Ovary (tissue), 9 donors: ENCODE measurements around the gene ENG. TPM values are rescaled to one million over a fixed set of nuclear protein-coding genes. Genes with fewer than 3 reads are reported as not detected.

Source experiments
- DNase-seq, 5 donors: peaks; one replicate each; pipeline ENCODE4 v3.0.0-alpha.2; 2019 to 2020
- H3K27ac ChIP-seq, 2 donors: fragments of 200-600 bp; one replicate each; pipeline versions ENCODE4 v1.5.1 to v1.8.0; 2019 to 2022
- H3K27me3 ChIP-seq: fragments of 200-600 bp; one replicate; pipeline ENCODE4 v1.8.0; 2022
- H3K36me3 ChIP-seq: fragments of 200-600 bp; sonication (generic); one replicate; pipeline ENCODE4 v1.5.1; 2019
- H3K4me1 ChIP-seq: one replicate; pipeline ENCODE4 v1.8.1; 2013; ENCODE audit warnings: mild to moderate bottlenecking, moderate library complexity; ENCODE audit not compliant: insufficient read depth
- H3K4me3 ChIP-seq: fragments of 200-600 bp; sonication (generic); one replicate; pipeline ENCODE4 v1.5.1; 2017
- H3K9me3 ChIP-seq, 2 donors: fragments of 200-600 bp in 1 of 2; sonication (generic) in 1 of 2; one replicate each; pipeline versions ENCODE4 v1.5.1 to v1.8.1; 2013 to 2019; ENCODE audit warnings: mild to moderate bottlenecking in 1 of 2, moderate library complexity in 1 of 2
- CTCF ChIP-seq, 3 donors: fragments of 450-650 bp in 2 of 3; fragments of 200-600 bp in 1 of 3; IDR thresholded peaks; one replicate each; pipeline versions ENCODE4 v1.5.1 to v1.8.0; 2016 to 2022; ENCODE audit warnings: antibody characterized with exemption in 3 of 3, mild to moderate bottlenecking in 1 of 3
- EP300 ChIP-seq: sonication (generic); formaldehyde crosslinking; IDR thresholded peaks from one replicate; pipeline ENCODE4 v1.6.1; 2017; ENCODE audit warnings: antibody characterized with exemption
- POLR2A ChIP-seq: fragments of 450-650 bp; IDR thresholded peaks from one replicate; pipeline ENCODE4 v1.6.1; 2017; ENCODE audit warnings: antibody characterized with exemption, mild to moderate bottlenecking, moderate library complexity
- WGBS, 3 donors: extraction: QIAGEN DNeasy Blood & Tissue Kit in 1 of 3; methylation state at CpG; one replicate each; pipeline versions ENCODE4 v1.1.5 to v1.1.7; 2013 to 2017; 5-methylcytosine and 5-hydroxymethylcytosine counted together
- intact Hi-C, 4 donors: fragments of 100-400 bp; cut with DNase I; formaldehyde crosslinking; loops; one replicate each; pipeline versions ENCODE4 v1.11.0 to v1.15.1; 2022 to 2023
- polyA plus RNA-seq, 2 donors: library from polyadenylated mRNA; stranded (reverse); fragments of 200-250 nt in 1 of 2; fragments of 350-450 nt in 1 of 2; fragmentation: Illumina TruSeq in 1 of 2; extraction: RNeasy Lipid Tissue Mini Kit (QIAGEN cat#74804) in 1 of 2; gene quantifications; one replicate each; pipeline ENCODE4 v1.2.3, GENCODE V29; 2013 to 2014
- total RNA-seq, 7 donors: library from RNA; depleted of rRNA in 2 of 7; stranded (reverse); fragments of >200 nt in 2 of 7; fragmentation: NEBNext Ultra II Directional in 3 of 7; extraction: Animal tissue kit (Norgen Biotek cat#: 25700) in 3 of 7; gene quantifications; one replicate each; pipeline versions ENCODE4 v1.1.0 to v1.2.4, GENCODE V29; 2016 to 2023
- donor health status: DM: no; HTN: no; CAD: no; lungs with moderate emphysema.
- donor health status: DM: no; HTN: no; CAD: no.
- donor health status: Bipolar disorder and iron deficiency.
- donor health status: DM: yes; HTN: yes; CAD: no.
- donor health status: DM: no; HTN: no; CAD: no.
- donor health status: DM: yes; HTN: yes; CAD: no.

The ENG gene
- total and polyA plus RNA-seq, 9 donors, result 54.7 to 298 (median 191) TPM

- no peak for DNase-seq
- Histone ChIP-seq H3K27me3 (no peaks in the 10 kb centered on the region), H3K27ac (peak overlapping the region; percentile 73 to 81), H3K4me1 (peaks cover 18% of the 10 kb centered on the region), H3K36me3 (no peaks in the 10 kb centered on the region), H3K4me3 (no peak overlapping the region), H3K9me3 (no peaks in the 10 kb centered on the region)
- intact Hi-C loops, result loop anchor here (2.0 to 10.0 kb wide), 7 partner anchors 41 to 134 kb away; partner anchors contain the start of genes CDK9 (in 3 of the 4) and TOR2A (in 2 of the 4)
- WGBS, 3 donors, result 90 to 93% (median 91%) methylated on average over 18 of the region's 18 CpGs
- no peak for TF ChIP-seq EP300
- no peak for TF ChIP-seq CTCF (IDR thresholded peaks at IDR 0.05)
- no peak for TF ChIP-seq POLR2A
Observed at GRCh38 chr9:127868278-127868902, 13.9 kb upstream of the ENG start.

- WGBS, 3 donors, result 41 to 66% (median 49%) methylated on average over 30 of the region's 30 CpGs
- intact Hi-C loops, result loop anchor here (2.0 to 10.0 kb wide), 7 partner anchors 40 to 133 kb away; partner anchors contain the start of genes CDK9 (in 3 of the 4) and TOR2A (in 2 of the 4)
- H3K4me1 ChIP-seq, result peaks cover 18% of the 10 kb centered on the region
- H3K36me3 ChIP-seq, result no peaks in the 10 kb centered on the region
- no peaks in the 10 kb centered on the region for H3K9me3 ChIP-seq
- TF ChIP-seq POLR2A (no peak), EP300 (no peak), CTCF (IDR thresholded peaks at IDR 0.05) (no peak)
- no peak overlapping the region for H3K4me3 ChIP-seq
- peak overlapping the region; percentile 73 to 81 for H3K27ac ChIP-seq
- peak; percentile 56 to 80 (median 72) for DNase-seq
- H3K27me3 ChIP-seq, result no peaks in the 10 kb centered on the region
Observed at GRCh38 chr9:127867356-127868277, 13.2 kb upstream of the ENG start.

- no peaks in the 10 kb centered on the region for H3K27me3 ChIP-seq
- H3K36me3 ChIP-seq, result no peaks in the 10 kb centered on the region
- DNase-seq, result peak in 2 of 5 donors; percentile 26 to 33
- H3K4me3 ChIP-seq, result no peak overlapping the region
- 92 to 94% (median 93%) methylated on average over 13 of the region's 13 CpGs for WGBS, 3 donors
- H3K9me3 ChIP-seq, result no peaks in the 10 kb centered on the region
- TF ChIP-seq POLR2A (no peak), EP300 (no peak), CTCF (IDR thresholded peaks at IDR 0.05) (no peak)
- intact Hi-C loops, result loop anchor here (5.0 to 10.0 kb wide), 6 partner anchors 39 to 129 kb away; partner anchors contain the start of genes CDK9 (in 3 of the 4) and TOR2A (in 1 of the 4)
- H3K27ac ChIP-seq, result no peak overlapping the region
- H3K4me1 ChIP-seq, result peaks cover 22% of the 10 kb centered on the region
Observed at GRCh38 chr9:127866535-127866934, 12.1 kb upstream of the ENG start.

- intact Hi-C loops, result loop anchor here (5.0 to 10.0 kb wide), 6 partner anchors 39 to 129 kb away; partner anchors contain the start of genes CDK9 (in 3 of the 4) and TOR2A (in 1 of the 4)
Observed at GRCh38 chr9:127865645-127866464, 11.4 kb upstream of the ENG start.

More at GRCh38 chr9:127865645-127866464, 11.4 kb upstream of the ENG start:
- no peaks in the 10 kb centered on the region for H3K9me3 ChIP-seq
- WGBS, 3 donors, result 80 to 81% (median 80%) methylated on average over 19 of the region's 19 CpGs
- TF ChIP-seq CTCF (IDR thresholded peaks at IDR 0.05) (no peak), POLR2A (no peak)
- H3K27ac ChIP-seq, result no peak overlapping the region
- H3K36me3 ChIP-seq, result no peaks in the 10 kb centered on the region
- H3K4me3 ChIP-seq, result no peak overlapping the region
- no peaks in the 10 kb centered on the region for H3K27me3 ChIP-seq
- DNase-seq, result no peak
- peaks cover 24% of the 10 kb centered on the region for H3K4me1 ChIP-seq
